Measurements from ENCODE around the gene DYDC2.
A peak's percentile ranks its signal among the peaks of the same experiment; 100 is the strongest.
"Not testable (repeated sequence)": the region's sequence is repeated elsewhere in the genome, so short reads cannot be mapped to it uniquely, and the experiment has no call there.

Gene DYDC2

DNA sequence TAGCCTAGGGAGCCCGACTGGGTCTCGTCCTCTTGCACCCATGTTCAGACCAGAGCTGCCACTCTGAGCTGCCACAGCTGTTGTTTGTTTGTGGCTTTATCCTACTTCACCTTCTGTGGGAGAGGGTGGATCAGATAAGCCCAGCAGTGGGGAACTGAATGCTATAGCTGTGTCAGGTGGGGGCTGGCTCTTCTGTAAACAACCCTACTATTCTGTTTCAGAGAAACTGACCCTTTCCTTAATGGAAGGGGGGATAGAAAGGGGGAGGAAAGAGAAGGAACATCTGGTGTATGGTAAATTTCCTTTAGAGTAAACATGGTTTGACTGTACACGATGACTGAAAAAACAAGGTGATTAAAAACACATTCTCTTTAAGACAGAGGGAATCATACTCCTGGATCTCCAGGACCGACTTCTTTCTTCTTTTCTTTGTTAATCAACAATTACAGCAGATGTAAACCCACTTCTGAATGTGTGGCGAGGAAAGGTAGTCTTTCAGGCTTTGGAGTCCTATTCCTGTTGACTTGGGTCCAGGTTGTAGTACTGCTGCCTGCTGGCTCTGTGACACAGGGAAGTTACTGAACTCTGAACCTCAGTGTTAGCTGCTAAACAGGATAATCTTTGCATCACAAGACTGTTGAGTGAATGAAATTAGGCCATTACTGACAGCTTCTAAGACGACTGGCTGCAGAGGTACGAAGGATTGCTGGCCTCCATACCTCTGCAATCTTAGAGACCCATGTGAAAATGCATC, 57.7 kb downstream of the DYDC2 start:
- peak; percentile 82 for DNase-seq

DNA sequence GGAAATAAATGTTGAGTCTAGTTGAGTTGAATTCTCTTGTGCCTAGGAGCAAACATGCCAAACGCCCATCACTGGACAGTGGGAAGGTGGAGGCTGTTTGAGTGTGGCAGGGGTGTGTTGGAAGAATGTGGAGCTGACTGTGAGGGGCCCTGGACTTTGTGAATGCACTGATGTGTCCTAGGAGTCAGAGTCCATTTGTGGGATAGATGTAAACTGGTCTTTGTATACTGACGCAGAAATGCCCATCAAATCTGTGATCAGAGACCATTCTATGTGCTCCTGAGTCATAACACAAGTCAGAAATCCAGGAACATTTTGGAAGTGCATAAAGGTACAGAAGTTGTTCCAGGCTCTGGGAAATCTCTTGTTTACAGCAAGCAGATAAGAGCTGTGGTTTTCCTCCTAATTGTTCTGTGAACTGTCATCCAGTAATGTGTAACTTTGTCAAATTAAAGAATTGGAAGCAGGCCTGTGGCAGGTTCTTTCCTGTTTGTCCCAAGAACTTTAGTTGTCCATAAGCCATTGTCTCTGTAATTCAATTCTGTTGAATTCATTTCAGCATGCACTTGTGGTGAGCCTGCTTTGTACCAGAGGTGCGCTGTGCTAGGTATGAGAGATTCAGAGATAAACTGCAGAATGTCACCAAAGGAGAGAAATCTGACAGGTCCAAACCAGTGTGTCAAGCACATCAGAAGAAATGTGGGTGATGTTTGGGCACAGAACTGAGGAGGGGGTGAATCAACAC, 59.3 kb downstream of the DYDC2 start:
- DNase-seq: no peak

DNA sequence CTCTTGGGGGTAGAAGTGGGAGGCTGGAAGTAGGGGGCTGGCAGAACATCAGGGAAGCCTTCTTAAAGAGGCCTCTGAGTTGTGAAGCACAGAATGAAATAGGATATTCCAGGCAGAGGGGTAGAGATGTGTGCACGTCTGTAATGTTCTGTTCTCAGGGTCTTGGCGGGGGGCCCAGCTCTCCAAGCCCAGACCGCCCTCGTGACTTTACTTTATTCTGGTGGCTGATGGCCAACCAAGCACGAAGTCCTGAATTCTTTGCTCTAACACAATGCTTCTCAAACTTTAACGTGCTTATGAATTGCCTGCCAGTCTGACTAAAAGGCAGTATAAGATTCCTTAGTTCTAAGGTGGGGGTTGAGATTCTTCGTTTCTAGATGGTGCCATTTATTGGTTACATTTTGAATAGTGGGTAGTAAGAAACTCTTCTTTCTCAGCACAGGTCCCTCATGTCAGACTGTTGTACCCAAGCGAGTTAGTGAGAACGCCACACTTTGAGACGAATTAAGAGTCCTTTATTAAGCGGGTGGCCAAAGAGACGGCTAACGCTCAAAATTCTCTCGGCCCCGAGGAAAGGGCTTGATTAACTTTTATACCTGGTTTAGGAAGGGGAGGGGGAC, 60.0 kb downstream of the DYDC2 start:
- peak; percentile 75 for DNase-seq

DNA sequence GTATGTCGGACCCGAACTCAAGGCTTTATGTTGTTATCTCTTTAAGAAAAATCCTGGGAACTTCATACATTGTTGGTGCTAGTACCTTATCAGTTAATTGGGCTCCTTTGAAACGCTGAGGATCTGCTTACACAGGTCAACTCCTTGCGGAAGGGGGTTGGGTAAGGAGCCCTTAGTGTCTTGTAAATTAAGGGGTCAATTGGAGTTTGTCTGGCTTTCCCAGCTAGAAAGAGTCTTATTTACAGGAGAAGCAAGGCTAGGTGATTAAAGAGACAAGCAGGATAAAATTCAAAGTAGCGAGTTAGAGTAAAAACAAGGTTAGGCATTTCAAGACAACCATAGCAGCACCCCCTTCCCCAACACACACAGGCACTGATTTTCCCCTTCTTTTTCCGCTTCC, 60.7 kb downstream of the DYDC2 start:
- not testable (repeated sequence) for DNase-seq
